ENCODE measurements around the gene ZNF324.

- no peak for TF ChIP-seq CTCF (IDR thresholded peaks at IDR 0.05)
- no peak for TF ChIP-seq POLR2A (IDR thresholded peaks at IDR 0.05; ENCODE audit: low read depth)
Observed at GRCh38 chr19:58511353-58512208, 44.7 kb downstream of the ZNF324 start, which contains the start of gene SLC27A5.

Data from esophagus muscularis mucosa (tissue), 3 donors.